Skeletal muscle satellite cell (primary cell): ENCODE data around the gene INTS14.
"Not testable (repeated sequence)": the region's sequence is repeated elsewhere in the genome, so short reads cannot be mapped to it uniquely, and the experiment has no call there.

Experiments used
- H3K27me3 ChIP-seq: 2 replicates; pipeline ENCODE4 v1.7.0; 2013; ENCODE audit warnings: low read length; ENCODE audit not compliant: control insufficient read depth, insufficient read depth
- H3K36me3 ChIP-seq: 2 replicates; pipeline ENCODE4 v1.7.0; 2013; ENCODE audit warnings: mild to moderate bottlenecking, control low read depth, low read length; ENCODE audit not compliant: insufficient read depth
- H3K4me1 ChIP-seq: 2 replicates; pipeline ENCODE4 v1.7.0; 2013; ENCODE audit warnings: low read length; ENCODE audit not compliant: control insufficient read depth, insufficient read depth
- H3K4me2 ChIP-seq: 2 replicates; pipeline ENCODE4 v1.7.0; 2013; ENCODE audit warnings: mild to moderate bottlenecking, low read length
- H3K4me3 ChIP-seq: 2 replicates; pipeline ENCODE4 v1.7.0; 2013; ENCODE audit warnings: low read length
- H3K9ac ChIP-seq: 2 replicates; pipeline ENCODE4 v1.7.0; 2013; ENCODE audit warnings: mild to moderate bottlenecking, low read depth, low read length, moderate library complexity
- H3K9me3 ChIP-seq: replicated peaks from 2 replicates; pipeline ENCODE4 v1.7.0; 2013; ENCODE audit warnings: mild to moderate bottlenecking, control low read depth, low read length

INTS14 gene

GRCh38 chr15:65551183-65551582 is 59.7 kb downstream of the INTS14 start:
- H3K4me2 ChIP-seq = peak overlapping the region; percentile 15
- H3K36me3 ChIP-seq = peaks cover 4% of the 10 kb centered on the region
- no peak overlapping the region for H3K9ac ChIP-seq
- H3K4me1 ChIP-seq = peaks cover 12% of the 10 kb centered on the region
- H3K4me3 ChIP-seq = no peak overlapping the region
- no peaks in the 10 kb centered on the region for H3K27me3 ChIP-seq
- H3K9me3 ChIP-seq = no peaks in the 10 kb centered on the region

GRCh38 chr15:65550681-65551098 is 60.2 kb downstream of the INTS14 start:
- Histone ChIP-seq H3K4me2 (peak overlapping the region; percentile 15), H3K36me3 (peaks cover under 1% of the 10 kb centered on the region), H3K27me3 (no peaks in the 10 kb centered on the region), H3K4me1 (peaks cover 12% of the 10 kb centered on the region), H3K4me3 (no peak overlapping the region), H3K9ac (no peak overlapping the region), H3K9me3 (no peaks in the 10 kb centered on the region)

- H3K9ac ChIP-seq, H3K4me2 ChIP-seq, H3K9me3 ChIP-seq, H3K36me3 ChIP-seq, H3K27me3 ChIP-seq, H3K4me3 ChIP-seq: not testable (repeated sequence)
- peaks cover 12% of the 10 kb centered on the region for H3K4me1 ChIP-seq
Measured at GRCh38 chr15:65549288-65549687, 61.6 kb downstream of the INTS14 start.

GRCh38 chr15:65547841-65548240 is 63.1 kb downstream of the INTS14 start:
- no peak overlapping the region for H3K4me2 ChIP-seq
- peaks cover 12% of the 10 kb centered on the region for H3K4me1 ChIP-seq
- H3K9ac ChIP-seq = no peak overlapping the region
- H3K9me3 ChIP-seq = no peaks in the 10 kb centered on the region
- no peaks in the 10 kb centered on the region for H3K36me3 ChIP-seq
- H3K27me3 ChIP-seq = no peaks in the 10 kb centered on the region
- H3K4me3 ChIP-seq = no peak overlapping the region

GRCh38 chr15:65541231-65541820 is 69.6 kb downstream of the INTS14 start:
- H3K9me3 ChIP-seq = no peaks in the 10 kb centered on the region
- H3K27me3 ChIP-seq = no peaks in the 10 kb centered on the region
- no peak overlapping the region for H3K4me3 ChIP-seq
- H3K4me1 ChIP-seq = no peaks in the 10 kb centered on the region
- no peaks in the 10 kb centered on the region for H3K36me3 ChIP-seq
- no peak overlapping the region for H3K9ac ChIP-seq
- no peak overlapping the region for H3K4me2 ChIP-seq

GRCh38 chr15:65540314-65540713 is 70.6 kb downstream of the INTS14 start:
- H3K27me3 ChIP-seq = no peaks in the 10 kb centered on the region
- peaks cover 1% of the 10 kb centered on the region for H3K4me1 ChIP-seq

GRCh38 chr15:65535192-65535591 is 75.7 kb downstream of the INTS14 start:
- Histone ChIP-seq H3K9ac (no peak overlapping the region), H3K27me3 (no peaks in the 10 kb centered on the region), H3K9me3 (no peaks in the 10 kb centered on the region), H3K4me3 (no peak overlapping the region), H3K4me1 (peaks cover 18% of the 10 kb centered on the region), H3K4me2 (no peak overlapping the region), H3K36me3 (no peaks in the 10 kb centered on the region)

More at GRCh38 chr15:65540314-65540713, 70.6 kb downstream of the INTS14 start:
- Histone ChIP-seq H3K36me3 (no peaks in the 10 kb centered on the region), H3K9ac (no peak overlapping the region), H3K4me3 (no peak overlapping the region), H3K4me2 (no peak overlapping the region), H3K9me3 (no peaks in the 10 kb centered on the region)

GRCh38 chr15:65533057-65533756 is 77.7 kb downstream of the INTS14 start:
- H3K4me3 ChIP-seq = no peak overlapping the region
- H3K4me2 ChIP-seq = no peak overlapping the region
- H3K9ac ChIP-seq = no peak overlapping the region
- no peaks in the 10 kb centered on the region for H3K27me3 ChIP-seq
- no peaks in the 10 kb centered on the region for H3K9me3 ChIP-seq
- no peaks in the 10 kb centered on the region for H3K36me3 ChIP-seq
- peaks cover 18% of the 10 kb centered on the region for H3K4me1 ChIP-seq

- H3K4me1 ChIP-seq = peaks cover 18% of the 10 kb centered on the region
- H3K4me2 ChIP-seq = no peak overlapping the region
- H3K9me3 ChIP-seq = no peaks in the 10 kb centered on the region
- H3K9ac ChIP-seq = no peak overlapping the region
- no peaks in the 10 kb centered on the region for H3K36me3 ChIP-seq
- no peak overlapping the region for H3K4me3 ChIP-seq
- no peaks in the 10 kb centered on the region for H3K27me3 ChIP-seq
Measured at GRCh38 chr15:65532738-65533051, 78.2 kb downstream of the INTS14 start.

GRCh38 chr15:65530318-65531111 is 80.4 kb downstream of the INTS14 start, which contains the start of gene HACD3:
TSS of gene HACD3 (plus strand) at chr15:65530463. CDS start at chr15:65530632, 169 bp downstream.
- no peaks in the 10 kb centered on the region for H3K27me3 ChIP-seq
- peaks cover 18% of the 10 kb centered on the region for H3K4me1 ChIP-seq
- H3K36me3 ChIP-seq = no peaks in the 10 kb centered on the region
- H3K9ac ChIP-seq = peak within 1 kb of the TSS; percentile 94
- H3K9me3 ChIP-seq = no peaks in the 10 kb centered on the region
- H3K4me2 ChIP-seq = peak within 1 kb of the TSS; percentile 100
- peak within 1 kb of the TSS; percentile 99 for H3K4me3 ChIP-seq

GRCh38 chr15:65529762-65530317 is 81.1 kb downstream of the INTS14 start:
- Histone ChIP-seq H3K9ac (peak overlapping the region; percentile 94), H3K27me3 (no peaks in the 10 kb centered on the region), H3K4me2 (peak overlapping the region; percentile 100), H3K36me3 (no peaks in the 10 kb centered on the region), H3K4me1 (peaks cover 12% of the 10 kb centered on the region), H3K9me3 (no peaks in the 10 kb centered on the region), H3K4me3 (peak overlapping the region; percentile 99)
